ENCODE results near the gene DSCAM. TPM values are rescaled to one million over a fixed set of nuclear protein-coding genes. Genes with fewer than 3 reads are reported as not detected.

DSCAM gene
- total RNA-seq, 1 donor from 2014 or later = 0.21 TPM

DNA sequence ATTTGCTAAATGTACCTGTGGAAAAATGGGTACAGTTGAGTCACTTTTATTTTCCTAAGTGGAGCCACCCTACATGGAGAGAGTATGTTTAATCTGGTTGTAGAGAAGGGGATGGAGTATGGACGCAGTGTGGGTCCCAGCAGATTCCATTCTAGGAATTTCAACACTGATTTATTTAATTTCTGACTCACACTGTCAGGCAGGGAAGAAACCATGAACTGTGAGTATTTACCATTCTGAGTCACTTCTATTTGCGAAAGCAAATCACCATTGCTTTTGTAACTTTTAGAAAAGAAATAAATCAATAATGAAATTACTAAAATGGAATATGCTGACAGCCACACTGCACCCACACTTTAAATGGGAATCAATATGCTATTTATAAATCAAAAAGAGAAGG, 339.0 kb downstream of the DSCAM start:
- no peak for DNase-seq (ENCODE audit: low spot score)
- Mint-ChIP-seq H3K4me3 (ENCODE audit: unreplicated experiment) (no peak overlapping the region), H3K4me1 (ENCODE audit: unreplicated experiment) (no peaks in the 10 kb centered on the region), H3K36me3 (ENCODE audit: low read depth, unreplicated experiment) (peaks cover under 1% of the 10 kb centered on the region), H3K27ac (ENCODE audit: unreplicated experiment) (no peak overlapping the region), H3K27me3 (ENCODE audit: unreplicated experiment) (no peaks in the 10 kb centered on the region), H3K9me3 (ENCODE audit: unreplicated experiment) (peaks cover 17% of the 10 kb centered on the region)
- TF ChIP-seq, protein P1, sequence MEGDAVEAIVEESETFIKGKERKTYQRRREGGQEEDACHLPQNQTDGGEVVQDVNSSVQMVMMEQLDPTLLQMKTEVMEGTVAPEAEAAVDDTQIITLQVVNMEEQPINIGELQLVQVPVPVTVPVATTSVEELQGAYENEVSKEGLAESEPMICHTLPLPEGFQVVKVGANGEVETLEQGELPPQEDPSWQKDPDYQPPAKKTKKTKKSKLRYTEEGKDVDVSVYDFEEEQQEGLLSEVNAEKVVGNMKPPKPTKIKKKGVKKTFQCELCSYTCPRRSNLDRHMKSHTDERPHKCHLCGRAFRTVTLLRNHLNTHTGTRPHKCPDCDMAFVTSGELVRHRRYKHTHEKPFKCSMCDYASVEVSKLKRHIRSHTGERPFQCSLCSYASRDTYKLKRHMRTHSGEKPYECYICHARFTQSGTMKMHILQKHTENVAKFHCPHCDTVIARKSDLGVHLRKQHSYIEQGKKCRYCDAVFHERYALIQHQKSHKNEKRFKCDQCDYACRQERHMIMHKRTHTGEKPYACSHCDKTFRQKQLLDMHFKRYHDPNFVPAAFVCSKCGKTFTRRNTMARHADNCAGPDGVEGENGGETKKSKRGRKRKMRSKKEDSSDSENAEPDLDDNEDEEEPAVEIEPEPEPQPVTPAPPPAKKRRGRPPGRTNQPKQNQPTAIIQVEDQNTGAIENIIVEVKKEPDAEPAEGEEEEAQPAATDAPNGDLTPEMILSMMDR (IDR thresholded peaks at IDR 0.05; ENCODE audit: unreplicated experiment) = no peak

DNA sequence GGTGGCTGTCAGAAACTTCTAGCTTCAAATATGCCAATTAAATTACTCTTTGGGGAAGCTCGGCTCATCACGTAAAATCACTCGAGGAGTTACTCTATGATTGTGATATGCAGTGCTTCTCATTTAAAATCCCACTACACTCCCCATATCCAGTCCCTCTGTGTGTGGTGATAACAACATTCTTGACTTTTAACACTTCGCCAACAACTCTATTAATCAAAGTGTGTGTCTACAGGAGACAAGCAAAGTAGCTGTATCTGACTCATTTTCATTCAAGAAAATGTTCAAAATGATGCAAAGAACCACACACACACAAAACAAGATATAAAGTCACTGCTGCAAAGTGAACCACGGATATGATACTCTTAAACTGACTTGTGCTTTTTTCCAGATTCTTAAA, 341.3 kb downstream of the DSCAM start:
- no peaks in the 10 kb centered on the region for H3K4me1 Mint-ChIP-seq (ENCODE audit: unreplicated experiment)
- peaks cover under 1% of the 10 kb centered on the region for H3K27me3 Mint-ChIP-seq (ENCODE audit: unreplicated experiment)
- DNase-seq (ENCODE audit: low spot score) = no peak
- H3K27ac Mint-ChIP-seq (ENCODE audit: unreplicated experiment) = no peak overlapping the region
- peaks cover 16% of the 10 kb centered on the region for H3K9me3 Mint-ChIP-seq (ENCODE audit: unreplicated experiment)
- no peak overlapping the region for H3K4me3 Mint-ChIP-seq (ENCODE audit: unreplicated experiment)
- TF ChIP-seq, protein P1 (IDR thresholded peaks at IDR 0.05; ENCODE audit: unreplicated experiment) = no peak
- no peaks in the 10 kb centered on the region for H3K36me3 Mint-ChIP-seq (ENCODE audit: low read depth, unreplicated experiment)

DNA sequence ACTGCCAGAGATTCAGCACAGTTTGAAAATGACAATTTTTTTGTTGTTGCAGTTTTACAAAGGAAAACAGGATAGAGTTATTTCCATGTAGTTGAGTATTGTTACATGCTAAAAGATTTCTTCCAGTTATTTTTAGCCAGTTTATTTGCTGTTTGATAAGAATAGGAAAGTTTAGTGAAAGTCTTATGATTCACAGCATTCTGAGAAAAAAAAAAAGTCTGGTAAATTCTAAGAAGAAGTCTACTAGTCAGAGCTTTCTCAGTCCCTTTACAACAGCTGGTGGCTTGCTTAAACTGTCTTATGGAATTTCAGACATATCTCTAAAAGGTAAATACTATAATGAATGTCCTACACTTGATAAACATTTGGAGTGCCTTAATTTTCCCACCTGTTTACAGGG, 341.7 kb downstream of the DSCAM start:
- TF ChIP-seq, protein P1 (IDR thresholded peaks at IDR 0.05; ENCODE audit: unreplicated experiment) = no peak
- peaks cover 16% of the 10 kb centered on the region for H3K9me3 Mint-ChIP-seq (ENCODE audit: unreplicated experiment)
- H3K4me1 Mint-ChIP-seq (ENCODE audit: unreplicated experiment) = no peaks in the 10 kb centered on the region
- H3K27ac Mint-ChIP-seq (ENCODE audit: unreplicated experiment) = no peak overlapping the region
- H3K27me3 Mint-ChIP-seq (ENCODE audit: unreplicated experiment) = peaks cover 2% of the 10 kb centered on the region
- DNase-seq (ENCODE audit: low spot score) = no peak
- no peaks in the 10 kb centered on the region for H3K36me3 Mint-ChIP-seq (ENCODE audit: low read depth, unreplicated experiment)
- H3K4me3 Mint-ChIP-seq (ENCODE audit: unreplicated experiment) = no peak overlapping the region

- DNase-seq (ENCODE audit: low spot score) = no peak
- H3K4me3 Mint-ChIP-seq (ENCODE audit: unreplicated experiment) = no peak overlapping the region
- peaks cover 2% of the 10 kb centered on the region for H3K27me3 Mint-ChIP-seq (ENCODE audit: unreplicated experiment)
- H3K4me1 Mint-ChIP-seq (ENCODE audit: unreplicated experiment) = no peaks in the 10 kb centered on the region
- no peaks in the 10 kb centered on the region for H3K36me3 Mint-ChIP-seq (ENCODE audit: low read depth, unreplicated experiment)
- H3K9me3 Mint-ChIP-seq (ENCODE audit: unreplicated experiment) = peaks cover 12% of the 10 kb centered on the region
- TF ChIP-seq, protein P1 (IDR thresholded peaks at IDR 0.05; ENCODE audit: unreplicated experiment) = no peak
- no peak overlapping the region for H3K27ac Mint-ChIP-seq (ENCODE audit: unreplicated experiment)
These were observed 342.1 kb downstream of the DSCAM start for GRCh38 chr21:40504825-40505224.

GRCh38 chr21:40496116-40496515, 350.8 kb downstream of the DSCAM start:
- no peaks in the 10 kb centered on the region for H3K4me1 Mint-ChIP-seq (ENCODE audit: unreplicated experiment)
- no peak for DNase-seq (ENCODE audit: low spot score)
- H3K36me3 Mint-ChIP-seq (ENCODE audit: low read depth, unreplicated experiment) = peaks cover 6% of the 10 kb centered on the region
- H3K27me3 Mint-ChIP-seq (ENCODE audit: unreplicated experiment) = peaks cover 2% of the 10 kb centered on the region
- no peak overlapping the region for H3K27ac Mint-ChIP-seq (ENCODE audit: unreplicated experiment)
- peaks cover 13% of the 10 kb centered on the region for H3K9me3 Mint-ChIP-seq (ENCODE audit: unreplicated experiment)
- TF ChIP-seq, protein P1 (IDR thresholded peaks at IDR 0.05; ENCODE audit: unreplicated experiment) = no peak
- no peak overlapping the region for H3K4me3 Mint-ChIP-seq (ENCODE audit: unreplicated experiment)

Data from endothelial cell (in vitro differentiated cells).